Measurements from ENCODE around the gene KDM7A.

The KDM7A gene

DNA sequence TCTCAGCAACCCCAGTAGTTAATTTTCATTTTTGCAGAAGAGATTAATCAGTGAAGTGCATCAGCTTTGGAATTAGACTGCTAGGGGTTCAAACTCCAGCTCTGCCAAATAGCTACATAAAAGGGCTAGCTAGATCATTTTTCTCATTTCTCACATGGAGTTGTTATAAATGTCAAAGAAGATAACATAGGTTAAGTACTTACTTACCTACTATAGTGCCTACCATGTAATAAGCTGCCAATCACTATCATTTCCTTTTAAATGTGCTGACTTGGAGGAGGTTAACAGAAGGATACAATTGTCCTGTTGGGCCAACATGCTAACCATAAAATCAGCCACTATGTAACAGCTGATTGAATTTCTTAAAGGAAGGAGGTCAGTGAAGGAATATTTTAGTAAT is 40.7 kb downstream of the KDM7A start:
- TF ChIP-seq SUZ12 (IDR thresholded peaks at IDR 0.05) (no peak), SP1 (IDR thresholded peaks at IDR 0.05) (no peak), L3MBTL2 (conservative IDR thresholded peaks at IDR 0.05) (no peak), NFRKB (IDR thresholded peaks at IDR 0.05) (no peak), PKNOX1 (IDR thresholded peaks at IDR 0.05) (no peak), BHLHE40 (IDR thresholded peaks at IDR 0.05; ENCODE audit: borderline replicate concordance) (no peak), ZNF384 (IDR thresholded peaks at IDR 0.05) (no peak), ARNT (IDR thresholded peaks at IDR 0.05) (no peak), FOXM1 (IDR thresholded peaks at IDR 0.05; ENCODE audit: borderline replicate concordance) (no peak), CTBP1 (IDR thresholded peaks at IDR 0.05; ENCODE audit: borderline replicate concordance) (no peak), ELF4 (IDR thresholded peaks at IDR 0.05) (no peak), FOXK2 (IDR thresholded peaks at IDR 0.05) (no peak), LEF1 (IDR thresholded peaks at IDR 0.05; ENCODE audit: borderline replicate concordance) (no peak), HDGF (IDR thresholded peaks at IDR 0.05; ENCODE audit: borderline replicate concordance) (no peak), FOXA1 (IDR thresholded peaks at IDR 0.05) (no peak), TARDBP (IDR thresholded peaks at IDR 0.05) (no peak)
- ChIA-PET POLR2A (no interaction called here), CTCF (interaction anchor here (0.6 to 0.7 kb wide), 3 partner anchors 54 to 840 kb away, joined by 3 to 6 read pairs (median 3); no protein-coding TSS in a partner anchor)
- DNase-seq (ENCODE audit: extremely low spot score), result no peak

DNA sequence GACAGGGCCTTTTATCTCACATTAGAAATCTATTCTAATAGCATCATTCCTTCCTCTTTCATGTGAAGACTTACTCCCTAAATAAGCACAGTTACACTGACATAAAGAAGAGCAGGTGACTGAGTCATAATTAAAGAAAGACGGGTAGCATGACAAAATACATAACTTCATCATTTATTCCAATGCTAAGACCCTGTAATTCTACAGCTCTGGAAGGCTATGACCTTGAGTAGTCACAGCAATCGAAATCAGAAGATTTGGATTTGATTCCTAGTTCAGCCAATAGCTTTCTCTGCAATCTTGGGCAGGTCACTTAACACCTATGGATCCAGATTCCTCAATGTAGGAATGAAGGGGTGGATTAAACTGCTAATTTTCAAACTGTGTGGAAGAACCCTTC is 42.7 kb downstream of the KDM7A start:
- POLR2A ChIA-PET, result no interaction called here
- TF ChIP-seq NFRKB (IDR thresholded peaks at IDR 0.05) (no peak), ARNT (IDR thresholded peaks at IDR 0.05) (no peak), FOXA1 (IDR thresholded peaks at IDR 0.05) (no peak), SUZ12 (IDR thresholded peaks at IDR 0.05) (no peak), LEF1 (IDR thresholded peaks at IDR 0.05; ENCODE audit: borderline replicate concordance) (no peak), ZNF384 (IDR thresholded peaks at IDR 0.05) (no peak), CTBP1 (IDR thresholded peaks at IDR 0.05; ENCODE audit: borderline replicate concordance) (no peak), TARDBP (IDR thresholded peaks at IDR 0.05) (no peak), FOXM1 (IDR thresholded peaks at IDR 0.05; ENCODE audit: borderline replicate concordance) (no peak), FOXK2 (IDR thresholded peaks at IDR 0.05) (no peak), HDGF (IDR thresholded peaks at IDR 0.05; ENCODE audit: borderline replicate concordance) (no peak), ELF4 (IDR thresholded peaks at IDR 0.05) (no peak), PKNOX1 (IDR thresholded peaks at IDR 0.05) (no peak)
- CTCF ChIA-PET, result no interaction called here
- DNase-seq (ENCODE audit: extremely low spot score), result no peak

- POLR2A ChIA-PET, result interaction anchor here (0.9 kb wide), 1 partner anchor 50 kb away, joined by 3 read pairs; the partner anchor contains the start of gene KDM7A
- CTCF ChIA-PET, result no interaction called here
- DNase-seq (ENCODE audit: extremely low spot score), result no peak
- TF ChIP-seq FOXK2 (IDR thresholded peaks at IDR 0.05), result no peak
- no peak for TF ChIP-seq SUZ12 (IDR thresholded peaks at IDR 0.05)
- TF ChIP-seq PKNOX1 (IDR thresholded peaks at IDR 0.05), result no peak
- TF ChIP-seq BHLHE40 (IDR thresholded peaks at IDR 0.05; ENCODE audit: borderline replicate concordance), result no peak
- TF ChIP-seq SP1 (IDR thresholded peaks at IDR 0.05), result no peak
- TF ChIP-seq FOXM1 (IDR thresholded peaks at IDR 0.05; ENCODE audit: borderline replicate concordance), result no peak
- no peak for TF ChIP-seq LEF1 (IDR thresholded peaks at IDR 0.05; ENCODE audit: borderline replicate concordance)
- TF ChIP-seq ZNF384 (IDR thresholded peaks at IDR 0.05), result no peak
- TF ChIP-seq CTBP1 (IDR thresholded peaks at IDR 0.05; ENCODE audit: borderline replicate concordance), result no peak
- no peak for TF ChIP-seq HDGF (IDR thresholded peaks at IDR 0.05; ENCODE audit: borderline replicate concordance)
- TF ChIP-seq ELF4 (IDR thresholded peaks at IDR 0.05), result no peak
- TF ChIP-seq ARNT (IDR thresholded peaks at IDR 0.05), result no peak
- no peak for TF ChIP-seq TARDBP (IDR thresholded peaks at IDR 0.05)
These were observed 49.2 kb downstream of the KDM7A start for GRCh38 chr7:140127360-140128127.

DNA sequence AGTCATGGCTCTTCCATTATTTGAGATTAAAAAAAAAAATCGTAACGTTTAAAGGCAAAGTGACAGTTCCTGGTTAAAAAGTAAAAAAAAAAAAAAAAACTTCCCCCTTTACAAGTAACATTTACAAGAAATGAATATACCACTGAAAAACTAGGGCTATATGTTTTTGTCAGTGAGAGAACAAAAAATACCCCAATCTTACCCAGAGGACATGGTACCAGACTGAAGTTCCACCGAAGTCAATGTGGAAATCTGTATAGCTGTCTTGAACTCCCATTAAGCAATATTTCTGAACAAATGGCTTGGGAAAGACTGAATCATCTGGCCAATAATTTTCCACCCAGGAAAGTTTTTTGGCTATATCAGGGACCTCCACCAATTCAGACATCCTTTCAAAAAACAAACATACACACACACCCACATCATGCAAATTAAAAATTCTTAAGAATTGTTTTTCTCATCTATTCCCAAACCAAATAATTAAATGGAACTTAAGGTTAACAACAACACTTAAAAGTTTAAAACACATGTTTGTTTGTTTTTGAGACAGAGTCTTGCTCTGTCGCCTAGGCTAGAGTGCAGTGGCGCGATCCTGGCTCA is 50.2 kb downstream of the KDM7A start:
- POLR2A ChIA-PET, result interaction anchor here (0.9 kb wide), 1 partner anchor 51 kb away, joined by 3 read pairs; the partner anchor contains the start of gene KDM7A
- TF ChIP-seq SP1 (IDR thresholded peaks at IDR 0.05) (no peak), HDGF (IDR thresholded peaks at IDR 0.05; ENCODE audit: borderline replicate concordance) (no peak), BHLHE40 (IDR thresholded peaks at IDR 0.05; ENCODE audit: borderline replicate concordance) (no peak), L3MBTL2 (conservative IDR thresholded peaks at IDR 0.05) (no peak), FOXA1 (IDR thresholded peaks at IDR 0.05) (no peak), FOXM1 (IDR thresholded peaks at IDR 0.05; ENCODE audit: borderline replicate concordance) (no peak), LEF1 (IDR thresholded peaks at IDR 0.05; ENCODE audit: borderline replicate concordance) (no peak), NFRKB (IDR thresholded peaks at IDR 0.05) (no peak)
- CTCF ChIA-PET, result no interaction called here
- no peak for DNase-seq (ENCODE audit: extremely low spot score)

GRCh38 chr7:140122965-140123364 is 53.8 kb downstream of the KDM7A start:
- POLR2A ChIA-PET, result no interaction called here
- CTCF ChIA-PET, result no interaction called here
- no peak for DNase-seq (ENCODE audit: extremely low spot score)

More at GRCh38 chr7:140122965-140123364, 53.8 kb downstream of the KDM7A start:
- no peak for TF ChIP-seq ZNF384 (IDR thresholded peaks at IDR 0.05)
- no peak for TF ChIP-seq FOXM1 (IDR thresholded peaks at IDR 0.05; ENCODE audit: borderline replicate concordance)
- no peak for TF ChIP-seq L3MBTL2 (conservative IDR thresholded peaks at IDR 0.05)
- no peak for TF ChIP-seq NFRKB (IDR thresholded peaks at IDR 0.05)
- TF ChIP-seq CTBP1 (IDR thresholded peaks at IDR 0.05; ENCODE audit: borderline replicate concordance), result no peak
- TF ChIP-seq LEF1 (IDR thresholded peaks at IDR 0.05; ENCODE audit: borderline replicate concordance), result no peak
